Activated CD4-positive, alpha-beta T cell treated with anti-CD3 and anti-CD28 coated beads for 24 hours (primary cell): ENCODE measurements around the gene EVA1A.

Experiments
- DNase-seq, 2 donors: peaks; one replicate each; pipeline ENCODE4 v3.0.0-alpha.2; 2020; ENCODE audit warnings: low read depth in 2 of 2

EVA1A gene

GRCh38 chr2:75541430-75541829 is 19.3 kb downstream of the EVA1A start:
- DNase-seq = no peak

GRCh38 chr2:75540994-75541393 is 19.7 kb downstream of the EVA1A start:
- no peak for DNase-seq

- DNase-seq = no peak
Measured at GRCh38 chr2:75539955-75540716, 20.6 kb downstream of the EVA1A start.

GRCh38 chr2:75538521-75539490 is 21.9 kb downstream of the EVA1A start:
- no peak for DNase-seq

- no peak for DNase-seq
Measured at GRCh38 chr2:75537658-75538057, 23.1 kb downstream of the EVA1A start.

GRCh38 chr2:75533135-75533534 is 27.6 kb downstream of the EVA1A start:
- no peak for DNase-seq

GRCh38 chr2:75532488-75532887 is 28.3 kb downstream of the EVA1A start:
- DNase-seq = no peak

- DNase-seq = no peak
Measured at GRCh38 chr2:75528221-75528977, 32.3 kb downstream of the EVA1A start.

GRCh38 chr2:75527676-75528075 is 33.1 kb downstream of the EVA1A start:
- DNase-seq = no peak

- DNase-seq = no peak
Measured at GRCh38 chr2:75526842-75527241, 33.9 kb downstream of the EVA1A start.

GRCh38 chr2:75525434-75526310 is 35.1 kb downstream of the EVA1A start:
- no peak for DNase-seq

GRCh38 chr2:75524276-75524911 is 36.3 kb downstream of the EVA1A start:
- no peak for DNase-seq

GRCh38 chr2:75523313-75524275 is 37.1 kb downstream of the EVA1A start:
- DNase-seq = no peak

- no peak for DNase-seq
Measured at GRCh38 chr2:75522543-75523312, 38.0 kb downstream of the EVA1A start.

GRCh38 chr2:75521225-75521872 is 39.4 kb downstream of the EVA1A start:
- DNase-seq = no peak

GRCh38 chr2:75519843-75520242 is 40.9 kb downstream of the EVA1A start:
- DNase-seq = no peak

GRCh38 chr2:75518638-75519465 is 41.9 kb downstream of the EVA1A start:
- no peak for DNase-seq
